ENCODE measurements around the gene FOXP1.

Gene FOXP1

DNA sequence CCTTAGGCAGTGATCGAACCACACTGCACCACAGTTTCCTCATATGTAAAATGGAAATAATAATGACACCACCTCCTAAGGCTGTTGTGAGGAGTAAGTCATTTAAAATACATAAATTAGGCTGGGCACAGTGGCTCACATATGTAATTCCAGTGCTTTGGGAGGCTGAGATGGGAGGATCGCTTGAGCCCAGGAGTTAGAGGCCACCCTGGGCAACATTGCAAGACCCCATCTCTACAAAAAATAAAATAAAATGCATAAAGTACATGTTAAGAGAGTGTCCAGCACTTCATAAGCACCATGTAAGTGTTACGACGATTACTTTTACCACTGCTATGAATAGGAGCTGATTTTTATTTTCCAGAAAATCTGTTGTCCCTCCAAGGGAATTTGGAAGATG lies 440.0 kb downstream of the FOXP1 start:
- Mint-ChIP-seq H3K4me3 (no peak overlapping the region), H3K27ac (peak overlapping the region; percentile 54), H3K9me3 (peaks cover 5% of the 10 kb centered on the region), H3K4me1 (ENCODE audit: low read depth) (peaks cover 65% of the 10 kb centered on the region), H3K27me3 (no peaks in the 10 kb centered on the region), H3K36me3 (ENCODE audit: low read depth) (peaks cover 60% of the 10 kb centered on the region)
- DNase-seq, result no peak

DNA sequence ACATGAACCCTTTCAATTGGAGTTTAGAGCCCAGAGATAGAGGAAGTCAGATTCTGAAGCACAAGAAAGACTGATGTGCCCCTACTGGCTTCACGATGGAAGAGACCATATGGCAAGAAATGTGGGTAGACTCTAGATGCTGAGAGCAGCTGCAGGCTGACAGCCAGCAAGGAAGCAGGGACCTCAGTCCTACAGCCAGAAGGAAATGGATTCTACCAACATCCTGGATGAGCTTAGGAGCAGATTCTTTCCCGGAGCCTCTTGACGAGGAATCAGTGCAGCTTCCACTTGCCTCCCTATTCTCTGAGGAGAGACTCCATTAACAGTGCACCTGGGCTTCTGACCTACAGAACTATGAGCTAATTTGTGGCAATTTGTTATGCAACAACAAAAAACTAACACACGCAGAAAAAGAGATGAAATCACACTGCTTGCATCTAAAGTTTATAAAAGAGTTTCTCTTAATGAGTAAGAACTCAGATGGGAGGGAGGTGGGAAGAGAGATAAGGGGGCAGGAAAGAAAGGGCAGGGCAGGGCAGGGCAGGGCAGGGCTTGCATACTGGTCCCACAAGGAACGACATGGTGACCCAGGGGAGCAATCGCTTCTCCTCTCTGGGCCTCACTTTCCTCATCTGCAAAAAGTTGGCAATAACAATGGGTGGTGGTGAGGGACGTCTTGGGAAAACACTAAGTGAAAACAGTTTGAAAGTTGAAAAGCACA lies 440.9 kb downstream of the FOXP1 start:
- Mint-ChIP-seq H3K4me1 (ENCODE audit: low read depth) (peaks cover 68% of the 10 kb centered on the region), H3K9me3 (peaks cover 5% of the 10 kb centered on the region), H3K27me3 (no peaks in the 10 kb centered on the region), H3K4me3 (no peak overlapping the region), H3K36me3 (ENCODE audit: low read depth) (peaks cover 62% of the 10 kb centered on the region), H3K27ac (peak overlapping the region; percentile 54)
- DNase-seq, result no peak

DNA sequence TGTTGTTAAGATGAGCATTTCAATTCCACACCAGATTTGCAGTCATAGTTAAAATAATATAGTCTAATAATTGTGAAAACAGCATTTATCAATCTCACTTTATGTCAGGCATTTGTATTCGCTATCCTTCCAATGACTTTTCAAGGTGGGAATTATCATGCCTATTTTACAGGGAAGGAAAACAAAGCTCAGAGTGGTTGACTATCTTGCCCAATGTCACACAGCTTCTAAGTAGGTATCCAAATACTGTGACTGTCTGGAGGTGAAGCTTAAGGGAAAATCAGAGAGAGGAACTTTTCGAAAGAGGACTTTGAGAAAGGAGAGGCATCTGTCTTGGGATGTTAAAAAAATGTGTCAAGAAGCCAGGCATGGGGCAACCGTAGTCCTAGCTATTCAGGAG lies 443.1 kb downstream of the FOXP1 start:
- Mint-ChIP-seq H3K4me3 (no peak overlapping the region), H3K27me3 (no peaks in the 10 kb centered on the region), H3K36me3 (ENCODE audit: low read depth) (peaks cover 52% of the 10 kb centered on the region), H3K9me3 (peaks cover 5% of the 10 kb centered on the region), H3K27ac (peak overlapping the region; percentile 72), H3K4me1 (ENCODE audit: low read depth) (peaks cover 72% of the 10 kb centered on the region)
- no peak for DNase-seq

DNA sequence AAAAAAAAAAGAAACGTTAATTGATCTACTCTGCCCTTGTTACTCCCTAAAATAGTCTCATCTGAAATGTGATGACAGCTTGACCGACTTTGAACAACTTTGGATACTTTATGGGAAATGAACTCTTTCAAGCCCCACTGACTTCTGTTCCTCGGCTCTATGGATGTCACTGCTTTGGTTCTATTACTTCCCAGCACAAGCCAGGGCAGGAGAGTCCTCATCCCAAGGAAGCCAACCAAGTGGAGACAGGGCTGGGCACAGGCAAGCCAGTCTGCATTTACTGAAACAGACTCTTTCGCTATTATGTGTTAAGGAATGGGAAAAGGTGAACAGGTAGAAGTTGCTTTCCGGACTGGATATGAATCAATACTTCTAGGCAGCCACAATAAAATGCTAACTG lies 444.0 kb downstream of the FOXP1 start:
- peaks cover 44% of the 10 kb centered on the region for H3K36me3 Mint-ChIP-seq (ENCODE audit: low read depth)
- H3K27me3 Mint-ChIP-seq, result no peaks in the 10 kb centered on the region
- DNase-seq, result no peak
- no peak overlapping the region for H3K4me3 Mint-ChIP-seq
- H3K4me1 Mint-ChIP-seq (ENCODE audit: low read depth), result peaks cover 74% of the 10 kb centered on the region
- peaks cover 5% of the 10 kb centered on the region for H3K9me3 Mint-ChIP-seq
- peak overlapping the region; percentile 31 for H3K27ac Mint-ChIP-seq

DNA sequence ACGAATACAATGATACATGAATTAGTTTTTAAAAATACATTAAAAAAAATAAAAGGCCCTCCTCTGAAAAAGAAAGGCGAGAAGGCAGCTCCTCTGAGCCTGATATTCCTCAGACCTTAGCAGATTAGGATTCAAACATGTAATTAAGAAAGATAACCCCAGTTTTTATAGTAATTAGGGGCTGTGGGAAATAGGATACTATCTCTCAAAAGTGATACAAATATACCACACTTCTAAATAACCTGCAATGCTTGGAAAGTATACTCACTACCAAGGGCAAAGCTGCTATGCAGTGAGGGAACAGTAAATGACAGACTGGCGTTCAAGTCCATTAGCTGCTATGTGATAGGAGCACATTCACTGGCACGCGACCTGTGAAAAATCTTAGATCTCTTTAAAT lies 445.1 kb downstream of the FOXP1 start:
- Mint-ChIP-seq H3K27me3 (no peaks in the 10 kb centered on the region), H3K36me3 (ENCODE audit: low read depth) (peaks cover 41% of the 10 kb centered on the region), H3K27ac (no peak overlapping the region), H3K4me1 (ENCODE audit: low read depth) (peaks cover 78% of the 10 kb centered on the region), H3K9me3 (peaks cover 5% of the 10 kb centered on the region), H3K4me3 (no peak overlapping the region)
- DNase-seq, result no peak

DNA sequence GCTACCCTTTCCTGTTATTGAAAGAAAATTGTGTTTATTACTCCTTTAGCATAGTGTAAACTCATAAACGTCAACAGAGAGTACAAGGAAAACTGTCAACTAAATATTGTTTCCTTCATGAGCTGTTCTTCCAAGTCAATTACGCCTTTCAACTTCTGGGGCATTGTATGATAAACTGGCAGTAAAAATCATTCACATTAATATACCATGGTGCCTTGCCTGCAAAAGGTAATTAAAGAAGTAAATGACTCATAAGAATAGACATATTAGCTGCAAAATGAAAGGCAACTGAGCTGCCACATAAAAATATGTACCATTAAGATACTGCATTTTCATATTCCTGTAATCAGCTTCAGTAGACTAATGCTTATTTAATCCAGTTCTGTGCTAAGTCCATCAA lies 447.3 kb downstream of the FOXP1 start:
- peaks cover 37% of the 10 kb centered on the region for H3K36me3 Mint-ChIP-seq (ENCODE audit: low read depth)
- no peak for DNase-seq
- no peak overlapping the region for H3K4me3 Mint-ChIP-seq
- no peak overlapping the region for H3K27ac Mint-ChIP-seq
- no peaks in the 10 kb centered on the region for H3K27me3 Mint-ChIP-seq
- peaks cover 79% of the 10 kb centered on the region for H3K4me1 Mint-ChIP-seq (ENCODE audit: low read depth)
- H3K9me3 Mint-ChIP-seq, result peaks cover 1% of the 10 kb centered on the region

DNA sequence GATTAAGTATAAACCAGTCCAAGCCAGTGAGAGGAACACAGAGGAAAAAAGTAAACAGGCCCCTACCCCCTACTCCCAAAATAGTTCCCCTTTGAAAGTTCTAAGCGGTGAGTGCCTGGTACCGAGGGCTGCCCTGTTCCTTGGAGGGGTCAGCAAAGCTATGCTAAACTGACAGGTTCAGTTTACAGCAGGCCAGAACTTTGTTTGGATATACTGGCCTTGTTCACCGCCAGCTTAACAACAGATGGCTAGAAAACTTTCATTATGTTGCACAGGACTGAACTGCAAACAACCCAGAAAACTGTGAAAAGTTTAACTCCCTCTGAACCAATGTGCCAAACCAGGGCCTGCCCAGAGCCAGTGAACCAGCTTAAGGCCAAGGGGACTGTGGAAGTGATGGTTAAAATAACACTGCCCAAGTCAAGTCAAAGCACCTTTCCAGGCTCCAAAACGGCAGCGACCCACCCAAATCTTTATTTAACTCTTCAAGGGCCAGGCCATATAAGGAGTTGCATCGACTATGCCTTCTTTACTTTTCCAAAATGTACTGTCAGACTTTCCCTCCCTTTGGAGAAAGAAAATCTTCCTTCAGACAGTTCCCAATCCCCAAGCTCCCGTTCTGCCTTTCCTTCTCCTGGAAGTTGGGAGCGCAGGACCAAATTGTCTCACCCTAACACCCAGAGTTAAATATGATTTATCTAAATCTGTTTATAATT lies 448.0 kb downstream of the FOXP1 start:
- Mint-ChIP-seq H3K27ac (peak overlapping the region; percentile 86), H3K4me1 (ENCODE audit: low read depth) (peaks cover 82% of the 10 kb centered on the region), H3K4me3 (no peak overlapping the region), H3K36me3 (ENCODE audit: low read depth) (peaks cover 37% of the 10 kb centered on the region), H3K27me3 (no peaks in the 10 kb centered on the region), H3K9me3 (no peaks in the 10 kb centered on the region)
- DNase-seq, result no peak

DNA sequence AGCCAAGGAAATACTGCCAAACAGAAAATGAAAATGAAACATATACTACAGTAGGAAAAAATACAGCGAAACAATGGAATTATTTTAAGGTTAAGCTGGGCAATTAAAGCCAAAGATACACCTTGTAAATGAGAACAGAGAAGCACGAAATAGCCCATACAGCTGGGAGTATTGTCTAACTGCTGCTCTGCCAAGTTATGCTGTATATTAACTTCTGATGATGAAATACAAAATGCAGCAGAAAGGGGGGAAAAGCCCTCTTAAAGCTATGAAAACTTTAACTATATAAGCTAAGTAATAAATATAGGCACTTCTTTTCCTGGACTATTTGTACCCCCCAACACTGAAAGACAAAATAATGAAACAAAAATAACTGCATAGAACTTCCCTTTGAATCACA lies 449.0 kb downstream of the FOXP1 start:
- no peak for DNase-seq
- Mint-ChIP-seq H3K4me1 (ENCODE audit: low read depth) (peaks cover 77% of the 10 kb centered on the region), H3K27me3 (no peaks in the 10 kb centered on the region), H3K27ac (peak overlapping the region; percentile 96), H3K36me3 (ENCODE audit: low read depth) (peaks cover 38% of the 10 kb centered on the region), H3K9me3 (no peaks in the 10 kb centered on the region), H3K4me3 (no peak overlapping the region)

DNA sequence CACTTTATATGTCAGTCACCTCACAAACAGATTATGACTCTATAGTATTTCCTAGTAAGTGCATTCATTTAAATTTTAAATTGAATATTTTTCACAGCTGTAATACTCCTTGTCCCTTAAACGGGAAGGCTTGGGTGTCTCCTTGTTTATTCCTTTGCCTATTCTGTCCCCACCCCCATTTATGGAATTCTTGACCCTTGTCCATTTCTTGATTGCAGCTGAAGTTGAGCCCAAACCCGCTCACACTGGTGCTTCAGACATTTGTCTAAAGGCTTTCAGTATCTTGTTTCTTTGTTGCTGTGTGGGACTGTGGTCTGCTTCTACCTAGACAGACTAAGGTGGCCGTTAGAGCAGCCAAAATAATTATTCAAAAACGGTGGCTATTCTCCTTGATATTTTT lies 449.7 kb downstream of the FOXP1 start:
- DNase-seq, result no peak
- Mint-ChIP-seq H3K27me3 (no peaks in the 10 kb centered on the region), H3K4me3 (no peak overlapping the region)

DNA sequence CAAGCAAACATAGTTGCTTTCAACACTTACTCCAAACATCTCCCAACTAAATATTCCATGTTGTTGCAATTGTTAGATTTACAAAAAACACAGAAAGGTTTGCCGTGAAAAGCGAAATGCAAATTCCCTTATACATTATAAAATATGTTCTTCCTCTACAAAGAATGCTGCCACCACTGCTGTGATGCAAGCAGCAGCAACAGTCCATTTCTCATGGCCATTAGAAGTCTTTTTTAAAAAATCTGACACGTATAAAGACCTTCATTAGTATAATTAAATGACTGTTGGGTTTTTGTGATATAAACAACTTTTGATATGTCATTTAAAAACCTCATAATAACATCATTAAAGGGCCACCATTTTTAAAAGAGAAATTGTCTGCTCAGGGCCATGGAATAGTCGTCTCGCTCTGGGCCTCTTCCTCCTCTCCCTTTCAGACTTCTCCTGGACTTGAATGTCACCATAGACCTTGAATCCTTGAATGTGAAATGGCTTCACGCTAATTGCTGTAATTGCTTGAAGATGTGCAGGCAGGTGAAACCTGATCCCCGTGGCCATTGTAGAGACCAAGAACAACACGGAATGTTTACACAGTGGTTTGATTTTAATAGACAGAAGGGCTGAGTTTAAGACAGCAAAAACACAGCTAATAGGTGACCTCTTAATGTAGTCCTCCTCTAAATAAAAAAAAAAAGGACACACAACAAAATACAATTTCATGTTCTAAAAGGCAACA lies 450.4 kb downstream of the FOXP1 start:
- Mint-ChIP-seq H3K4me3 (peak overlapping the region; percentile 19), H3K27ac (peak overlapping the region; percentile 96), H3K36me3 (ENCODE audit: low read depth) (peaks cover 44% of the 10 kb centered on the region), H3K27me3 (no peaks in the 10 kb centered on the region), H3K4me1 (ENCODE audit: low read depth) (peaks cover 79% of the 10 kb centered on the region), H3K9me3 (no peaks in the 10 kb centered on the region)
- no peak for DNase-seq

More for the DNA sequence above, 449.7 kb downstream of the FOXP1 start:
- Mint-ChIP-seq H3K36me3 (ENCODE audit: low read depth) (peaks cover 39% of the 10 kb centered on the region), H3K9me3 (no peaks in the 10 kb centered on the region), H3K27ac (peak overlapping the region; percentile 96), H3K4me1 (ENCODE audit: low read depth) (peaks cover 74% of the 10 kb centered on the region)

DNA sequence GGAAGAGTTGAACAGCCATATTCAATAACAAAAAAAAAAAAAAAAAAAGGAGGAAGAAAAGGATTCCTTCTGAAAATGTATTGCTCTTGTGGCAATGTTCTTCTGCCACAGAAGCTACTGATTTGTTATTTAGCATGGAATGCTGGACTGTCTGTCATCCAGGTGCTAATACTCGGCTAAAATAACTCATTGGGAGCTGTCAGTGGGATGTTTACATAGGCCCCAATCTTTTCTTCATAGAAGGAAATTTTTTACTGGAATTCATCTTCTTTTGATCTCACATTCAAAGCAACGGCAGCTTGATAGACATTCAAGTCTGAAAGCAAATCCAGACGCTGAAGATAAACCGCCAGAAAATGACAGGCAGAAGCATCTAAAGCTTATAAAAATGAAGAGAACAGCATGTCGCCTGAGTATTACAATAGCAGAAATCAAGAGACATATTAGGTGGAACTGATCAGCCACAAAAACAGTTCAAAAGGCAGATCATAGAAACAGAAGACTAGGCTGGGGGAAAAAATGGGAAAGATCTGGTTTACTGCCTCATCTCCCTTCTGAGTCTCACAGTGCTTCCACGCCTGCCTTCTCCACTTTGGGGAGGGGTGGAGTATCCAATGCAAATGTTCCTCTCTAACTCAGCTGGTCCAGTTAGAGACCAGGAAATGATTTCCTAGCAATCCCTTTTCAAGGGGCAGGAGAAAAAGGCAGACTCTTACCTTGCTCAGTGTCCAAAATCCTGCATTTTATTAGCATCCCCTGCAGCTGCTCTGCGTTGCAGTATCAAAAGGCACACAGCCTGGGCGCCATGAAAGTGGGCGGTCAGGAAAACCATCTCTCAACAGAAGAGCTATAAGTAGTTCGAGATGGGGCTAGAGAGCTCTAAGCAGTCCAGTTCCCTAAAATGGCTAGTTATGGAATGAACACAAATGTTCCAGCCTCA lies 451.9 kb downstream of the FOXP1 start:
- peak overlapping the region; percentile 96 for H3K27ac Mint-ChIP-seq
- H3K4me1 Mint-ChIP-seq (ENCODE audit: low read depth), result peaks cover 79% of the 10 kb centered on the region
- DNase-seq, result no peak
- no peaks in the 10 kb centered on the region for H3K9me3 Mint-ChIP-seq
- H3K36me3 Mint-ChIP-seq (ENCODE audit: low read depth), result peaks cover 46% of the 10 kb centered on the region
- H3K27me3 Mint-ChIP-seq, result no peaks in the 10 kb centered on the region
- H3K4me3 Mint-ChIP-seq, result peak overlapping the region; percentile 88

DNA sequence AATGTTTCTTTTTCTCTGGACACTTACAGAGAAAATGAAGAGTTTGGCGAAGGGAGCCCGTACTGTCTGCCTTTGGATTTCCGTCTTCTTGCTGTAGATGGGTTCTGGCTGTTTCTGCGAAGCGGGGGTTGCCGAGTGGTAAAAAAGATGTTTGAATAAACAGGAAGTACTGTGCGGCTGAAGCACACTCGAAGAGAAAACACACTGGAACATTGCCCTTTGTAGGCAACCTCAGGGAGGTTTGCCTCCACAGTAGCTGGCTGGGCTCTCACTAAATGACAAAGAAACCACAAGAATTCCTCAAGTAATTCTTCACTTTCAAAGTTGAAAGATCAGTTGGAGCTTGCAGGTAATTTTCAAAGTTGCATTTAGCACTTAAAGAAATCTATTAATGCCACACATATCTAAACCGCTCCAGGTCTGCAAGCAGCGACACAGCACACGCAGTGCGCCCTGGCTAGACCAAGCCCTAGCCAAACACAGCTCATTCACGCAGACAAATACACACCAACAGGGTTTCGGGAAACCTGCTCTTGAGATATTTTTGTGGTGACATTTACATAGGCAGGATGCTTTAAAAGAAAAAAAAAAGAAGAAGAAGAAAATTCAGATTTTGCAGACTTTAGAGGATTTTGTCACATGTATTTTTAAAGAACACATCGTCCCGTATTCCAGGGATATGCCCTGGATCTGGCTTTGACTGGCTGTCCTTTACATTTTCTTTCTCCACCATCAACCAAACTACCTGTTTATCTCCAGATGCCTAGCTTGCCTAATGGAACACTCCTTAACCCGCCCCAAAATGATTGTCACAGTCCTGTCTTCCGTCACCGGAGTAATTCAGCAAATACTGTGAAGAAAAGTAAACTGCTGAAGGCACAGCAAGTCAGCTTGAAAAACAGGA lies 452.8 kb downstream of the FOXP1 start:
- Mint-ChIP-seq H3K4me1 (ENCODE audit: low read depth) (peaks cover 78% of the 10 kb centered on the region), H3K27ac (peak overlapping the region; percentile 96), H3K27me3 (no peaks in the 10 kb centered on the region), H3K4me3 (peak overlapping the region; percentile 88), H3K36me3 (ENCODE audit: low read depth) (peaks cover 49% of the 10 kb centered on the region), H3K9me3 (no peaks in the 10 kb centered on the region)
- DNase-seq, result peak; percentile 73
